HepG2 (cell line): Measurements from ENCODE around the gene PRKCE. TPM values are rescaled to one million over a fixed set of nuclear protein-coding genes. Genes with fewer than 3 reads are reported as not detected.

Experiments used
- DNMT1 ChIP-seq: sonication (generic); formaldehyde crosslinking; IDR thresholded peaks from 2 replicates; pipeline ENCODE4 v1.5.1; 2020; ENCODE audit warnings: mild to moderate bottlenecking, missing genetic modification reagents
- DPF2 ChIP-seq: sonication (generic); formaldehyde crosslinking; IDR thresholded peaks from 2 replicates; pipeline ENCODE4 v1.4.0; 2020; ENCODE audit warnings: mild to moderate bottlenecking, low read depth, missing genetic modification reagents, borderline replicate concordance
- HMG20A ChIP-seq: IDR thresholded peaks from 2 replicates; pipeline ENCODE4 v1.6.1; 2016; ENCODE audit warnings: borderline replicate concordance
- KDM5A ChIP-seq: fragments of 200-600 bp; sonication (generic); IDR thresholded peaks from 2 replicates; pipeline ENCODE4 v1.7.0; 2018; ENCODE audit warnings: antibody characterized with exemption, mild to moderate bottlenecking, low read length, borderline replicate concordance
- MAF1 ChIP-seq: sonication (generic); formaldehyde crosslinking; IDR thresholded peaks from 2 replicates; pipeline ENCODE4 v1.5.0; 2020; ENCODE audit warnings: missing genetic modification reagents, borderline replicate concordance
- PRDM10 ChIP-seq: sonication (generic); formaldehyde crosslinking; IDR thresholded peaks from 2 replicates; pipeline ENCODE4 v1.4.0; 2020; ENCODE audit warnings: low read depth, missing genetic modification reagents
- SALL2 ChIP-seq: sonication (generic); formaldehyde crosslinking; IDR thresholded peaks from 2 replicates; pipeline ENCODE4 v1.8.1; 2023; ENCODE audit warnings: mild to moderate bottlenecking, missing genetic modification reagents, inconsistent platforms
- SNAI1 ChIP-seq: sonication (generic); formaldehyde crosslinking; IDR thresholded peaks from 2 replicates; pipeline ENCODE4 v1.5.0; 2020; ENCODE audit warnings: mild to moderate bottlenecking, missing genetic modification reagents, borderline replicate concordance
- SNAPC2 ChIP-seq: sonication (generic); formaldehyde crosslinking; IDR thresholded peaks from 2 replicates; pipeline ENCODE4 v1.8.1; 2022; ENCODE audit warnings: mild to moderate bottlenecking, missing genetic modification reagents
- TEAD3 ChIP-seq: optimal IDR thresholded peaks from 2 replicates; pipeline ENCODE3; 2016; ENCODE audit warnings: borderline replicate concordance
- ZNF124 ChIP-seq: sonication (generic); formaldehyde crosslinking; IDR thresholded peaks from 2 replicates; pipeline ENCODE4 v1.4.0; 2020; ENCODE audit warnings: missing genetic modification reagents
- ZNF260 ChIP-seq: sonication (generic); formaldehyde crosslinking; IDR thresholded peaks from 2 replicates; pipeline ENCODE4 v1.4.0; 2020; ENCODE audit warnings: missing genetic modification reagents, low read depth, mild to moderate bottlenecking, borderline replicate concordance
- ZNF264 ChIP-seq: sonication (generic); formaldehyde crosslinking; IDR thresholded peaks from 2 replicates; pipeline ENCODE4 v1.4.0; 2020; ENCODE audit warnings: missing genetic modification reagents
- ZNF331 ChIP-seq: sonication (generic); formaldehyde crosslinking; IDR thresholded peaks from 2 replicates; pipeline ENCODE4 v1.4.0; 2020; ENCODE audit warnings: missing genetic modification reagents
- ZNF564 ChIP-seq: sonication (generic); formaldehyde crosslinking; IDR thresholded peaks from 2 replicates; pipeline ENCODE4 v1.8.1; 2023; ENCODE audit warnings: mild to moderate bottlenecking, missing genetic modification reagents
- ZNF891 ChIP-seq: sonication (generic); formaldehyde crosslinking; IDR thresholded peaks from 2 replicates; pipeline ENCODE4 v1.5.0; 2020; ENCODE audit warnings: mild to moderate bottlenecking, missing genetic modification reagents
- polyA plus RNA-seq, 8 experiments: library from polyadenylated mRNA; depleted of rRNA in 3 of 8; stranded (reverse) in 7 of 8; unstranded in 1 of 8; fragments of >200 nt; fragmentation: Illumina TruSeq in 4 of 8; extraction: Trizol in 4 of 8; gene quantifications; 2 replicates each; pipeline versions ENCODE4 v1.2.1 to v1.2.3, GENCODE V29; 2011 to 2016; ENCODE audit warnings: low read depth in 4 of 8, missing spikeins in 1 of 8, mixed read lengths in 1 of 8; ENCODE audit not compliant: insufficient read depth in 1 of 8
- total RNA-seq, 5 experiments: library from RNA; depleted of rRNA; stranded (reverse); fragments of >200 nt; fragmentation: Illumina TruSeq; extraction: Trizol; gene quantifications; 2 replicates each; pipeline ENCODE4 v1.2.3, GENCODE V29; 2016; ENCODE audit warnings: low read depth in 1 of 5
- TF ChIP-seq, protein P1 (sequence below): sonication (generic); formaldehyde crosslinking; IDR thresholded peaks from 2 replicates; pipeline ENCODE4 v1.5.0; 2020; ENCODE audit warnings: missing genetic modification reagents
- TF ChIP-seq, protein P2 (sequence below), 2 experiments: sonication (generic) in 1 of 2; formaldehyde crosslinking in 1 of 2; IDR thresholded peaks; 2 replicates each; pipeline versions ENCODE4 v1.6.1 to v1.9.0; 2014 to 2022; ENCODE audit warnings: antibody characterized with exemption in 1 of 2, borderline replicate concordance in 1 of 2, inconsistent platforms in 1 of 2, low read depth in 1 of 2, missing genetic modification reagents in 1 of 2

The PRKCE gene
- total and polyA plus RNA-seq, 2 of the 13 experiments (the other 11 are each of a cell fraction or from before 2014, with no cell fraction given): 1.0 to 3.9 TPM

- TF ChIP-seq, protein P1, sequence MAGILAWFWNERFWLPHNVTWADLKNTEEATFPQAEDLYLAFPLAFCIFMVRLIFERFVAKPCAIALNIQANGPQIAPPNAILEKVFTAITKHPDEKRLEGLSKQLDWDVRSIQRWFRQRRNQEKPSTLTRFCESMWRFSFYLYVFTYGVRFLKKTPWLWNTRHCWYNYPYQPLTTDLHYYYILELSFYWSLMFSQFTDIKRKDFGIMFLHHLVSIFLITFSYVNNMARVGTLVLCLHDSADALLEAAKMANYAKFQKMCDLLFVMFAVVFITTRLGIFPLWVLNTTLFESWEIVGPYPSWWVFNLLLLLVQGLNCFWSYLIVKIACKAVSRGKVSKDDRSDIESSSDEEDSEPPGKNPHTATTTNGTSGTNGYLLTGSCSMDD: no peak
- TF ChIP-seq PRDM10: no peak
- TF ChIP-seq ZNF564 (CRISPR knock-in tag): no peak
- peak; percentile 49 for TF ChIP-seq ZNF331 (CRISPR knock-in tag)
- TF ChIP-seq KDM5A: no peak
- peak; percentile 85; the same call in 1 of the 2 replicates for TF ChIP-seq ZNF891
- 0 out of 2 replicates have a peak, but pooled peaks have one; percentile 21 for TF ChIP-seq SNAPC2 (CRISPR knock-in tag)
- no peak for TF ChIP-seq DPF2 (CRISPR knock-in tag)
- no peak for TF ChIP-seq ZNF264 (CRISPR knock-in tag)
- 0 out of 2 replicates have a peak, but pooled peaks have one; percentile 53 for TF ChIP-seq ZNF124 (CRISPR knock-in tag)
- TF ChIP-seq, protein P2, sequence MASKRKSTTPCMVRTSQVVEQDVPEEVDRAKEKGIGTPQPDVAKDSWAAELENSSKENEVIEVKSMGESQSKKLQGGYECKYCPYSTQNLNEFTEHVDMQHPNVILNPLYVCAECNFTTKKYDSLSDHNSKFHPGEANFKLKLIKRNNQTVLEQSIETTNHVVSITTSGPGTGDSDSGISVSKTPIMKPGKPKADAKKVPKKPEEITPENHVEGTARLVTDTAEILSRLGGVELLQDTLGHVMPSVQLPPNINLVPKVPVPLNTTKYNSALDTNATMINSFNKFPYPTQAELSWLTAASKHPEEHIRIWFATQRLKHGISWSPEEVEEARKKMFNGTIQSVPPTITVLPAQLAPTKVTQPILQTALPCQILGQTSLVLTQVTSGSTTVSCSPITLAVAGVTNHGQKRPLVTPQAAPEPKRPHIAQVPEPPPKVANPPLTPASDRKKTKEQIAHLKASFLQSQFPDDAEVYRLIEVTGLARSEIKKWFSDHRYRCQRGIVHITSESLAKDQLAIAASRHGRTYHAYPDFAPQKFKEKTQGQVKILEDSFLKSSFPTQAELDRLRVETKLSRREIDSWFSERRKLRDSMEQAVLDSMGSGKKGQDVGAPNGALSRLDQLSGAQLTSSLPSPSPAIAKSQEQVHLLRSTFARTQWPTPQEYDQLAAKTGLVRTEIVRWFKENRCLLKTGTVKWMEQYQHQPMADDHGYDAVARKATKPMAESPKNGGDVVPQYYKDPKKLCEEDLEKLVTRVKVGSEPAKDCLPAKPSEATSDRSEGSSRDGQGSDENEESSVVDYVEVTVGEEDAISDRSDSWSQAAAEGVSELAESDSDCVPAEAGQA (IDR thresholded peaks at IDR 0.05; ENCODE audit: low read depth): no peak
- TF ChIP-seq, protein P2 (CRISPR knock-in tag; IDR thresholded peaks at IDR 0.05; ENCODE audit: borderline replicate concordance): no peak
- peak; percentile 98; the same call in 1 of the 2 replicates for TF ChIP-seq DNMT1 (CRISPR knock-in tag)
- TF ChIP-seq SNAI1 (CRISPR knock-in tag): no peak
- TF ChIP-seq TEAD3 (CRISPR knock-in tag): no peak
- no peak for TF ChIP-seq HMG20A (CRISPR knock-in tag)
- no peak for TF ChIP-seq MAF1 (CRISPR knock-in tag)
- TF ChIP-seq SALL2 (CRISPR knock-in tag): peak; percentile 68; the same call in 1 of the 2 replicates
- TF ChIP-seq ZNF260: no peak
These were observed 7.6 kb upstream of the PRKCE start (continued) for GRCh38 chr2:45643543-45644542.
